T-helper 2 cell treated with Interferon-gamma antibody and Interleukin-4, amounts not matched to agents 5 μg/mL and 100 μg/mL, for 36 hours (primary cell): Measurements from ENCODE around the gene PROC.

Source experiments
- DNase-seq: peaks from one replicate; pipeline ENCODE4 v3.0.0; 2021; ENCODE audit warnings: low spot score
- H3K27ac Mint-ChIP-seq: one replicate; pipeline ENCODE4 v1.8.0; 2021; ENCODE audit warnings: mild to moderate bottlenecking, mixed read lengths
- H3K27me3 Mint-ChIP-seq: one replicate; pipeline ENCODE4 v1.8.0; 2021; ENCODE audit warnings: low read depth, mixed read lengths
- H3K36me3 Mint-ChIP-seq: one replicate; pipeline ENCODE4 v1.8.0; 2021; ENCODE audit warnings: low read depth, mixed read lengths
- H3K4me1 Mint-ChIP-seq: one replicate; pipeline ENCODE4 v1.8.0; 2021; ENCODE audit warnings: low read depth, mixed read lengths
- H3K4me3 Mint-ChIP-seq: one replicate; pipeline ENCODE4 v1.8.0; 2022; ENCODE audit warnings: mild to moderate bottlenecking, moderate library complexity, mixed read lengths
- H3K9me3 Mint-ChIP-seq: one replicate; pipeline ENCODE4 v1.8.0; 2021; ENCODE audit warnings: mixed read lengths

Gene PROC

DNA sequence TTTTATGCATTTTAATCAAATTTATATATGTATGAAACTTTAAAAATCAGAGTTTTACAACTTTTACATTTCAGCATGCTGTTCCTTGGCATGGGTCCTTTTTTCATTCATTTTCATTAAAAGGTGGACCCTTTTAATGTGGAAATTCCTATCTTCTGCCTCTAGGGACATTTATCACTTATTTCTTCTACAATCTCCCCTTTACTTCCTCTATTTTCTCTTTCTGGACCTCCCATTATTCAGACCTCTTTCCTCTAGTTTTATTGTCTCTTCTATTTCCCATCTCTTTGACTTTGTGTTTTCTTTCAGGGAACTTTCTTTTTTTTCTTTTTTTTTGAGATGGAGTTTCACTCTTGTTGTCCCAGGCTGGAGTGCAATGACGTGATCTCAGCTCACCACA, 5.7 kb downstream of the PROC start:
- Mint-ChIP-seq H3K4me3 (peak overlapping the region; percentile 19), H3K9me3 (no peaks in the 10 kb centered on the region), H3K36me3 (no peaks in the 10 kb centered on the region), H3K27me3 (peaks cover 38% of the 10 kb centered on the region), H3K4me1 (peaks cover 7% of the 10 kb centered on the region), H3K27ac (no peak overlapping the region)
- DNase-seq: no peak

DNA sequence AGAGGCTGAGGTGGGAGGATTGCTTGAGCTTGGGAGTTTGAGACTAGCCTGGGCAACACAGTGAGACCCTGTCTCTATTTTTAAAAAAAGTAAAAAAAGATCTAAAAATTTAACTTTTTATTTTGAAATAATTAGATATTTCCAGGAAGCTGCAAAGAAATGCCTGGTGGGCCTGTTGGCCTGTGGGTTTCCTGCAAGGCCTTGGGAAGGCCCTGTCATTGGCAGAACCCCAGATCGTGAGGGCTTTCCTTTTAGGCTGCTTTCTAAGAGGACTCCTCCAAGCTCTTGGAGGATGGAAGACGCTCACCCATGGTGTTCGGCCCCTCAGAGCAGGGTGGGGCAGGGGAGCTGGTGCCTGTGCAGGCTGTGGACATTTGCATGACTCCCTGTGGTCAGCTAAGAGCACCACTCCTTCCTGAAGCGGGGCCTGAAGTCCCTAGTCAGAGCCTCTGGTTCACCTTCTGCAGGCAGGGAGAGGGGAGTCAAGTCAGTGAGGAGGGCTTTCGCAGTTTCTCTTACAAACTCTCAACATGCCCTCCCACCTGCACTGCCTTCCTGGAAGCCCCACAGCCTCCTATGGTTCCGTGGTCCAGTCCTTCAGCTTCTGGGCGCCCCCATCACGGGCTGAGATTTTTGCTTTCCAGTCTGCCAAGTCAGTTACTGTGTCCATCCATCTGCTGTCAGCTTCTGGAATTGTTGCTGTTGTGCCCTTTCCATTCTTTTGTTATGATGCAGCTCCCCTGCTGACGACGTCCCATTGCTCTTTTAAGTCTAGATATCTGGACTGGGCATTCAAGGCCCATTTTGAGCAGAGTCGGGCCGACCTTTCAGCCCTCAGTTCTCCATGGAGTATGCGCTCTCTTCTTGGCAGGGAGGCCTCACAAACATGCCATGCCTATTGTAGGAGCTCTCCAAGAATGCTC, 6.6 kb downstream of the PROC start:
- peaks cover 7% of the 10 kb centered on the region for H3K4me1 Mint-ChIP-seq
- no peak overlapping the region for H3K4me3 Mint-ChIP-seq
- no peak for DNase-seq
- no peak overlapping the region for H3K27ac Mint-ChIP-seq
- H3K27me3 Mint-ChIP-seq: peaks cover 38% of the 10 kb centered on the region
- H3K36me3 Mint-ChIP-seq: no peaks in the 10 kb centered on the region
- no peaks in the 10 kb centered on the region for H3K9me3 Mint-ChIP-seq

DNA sequence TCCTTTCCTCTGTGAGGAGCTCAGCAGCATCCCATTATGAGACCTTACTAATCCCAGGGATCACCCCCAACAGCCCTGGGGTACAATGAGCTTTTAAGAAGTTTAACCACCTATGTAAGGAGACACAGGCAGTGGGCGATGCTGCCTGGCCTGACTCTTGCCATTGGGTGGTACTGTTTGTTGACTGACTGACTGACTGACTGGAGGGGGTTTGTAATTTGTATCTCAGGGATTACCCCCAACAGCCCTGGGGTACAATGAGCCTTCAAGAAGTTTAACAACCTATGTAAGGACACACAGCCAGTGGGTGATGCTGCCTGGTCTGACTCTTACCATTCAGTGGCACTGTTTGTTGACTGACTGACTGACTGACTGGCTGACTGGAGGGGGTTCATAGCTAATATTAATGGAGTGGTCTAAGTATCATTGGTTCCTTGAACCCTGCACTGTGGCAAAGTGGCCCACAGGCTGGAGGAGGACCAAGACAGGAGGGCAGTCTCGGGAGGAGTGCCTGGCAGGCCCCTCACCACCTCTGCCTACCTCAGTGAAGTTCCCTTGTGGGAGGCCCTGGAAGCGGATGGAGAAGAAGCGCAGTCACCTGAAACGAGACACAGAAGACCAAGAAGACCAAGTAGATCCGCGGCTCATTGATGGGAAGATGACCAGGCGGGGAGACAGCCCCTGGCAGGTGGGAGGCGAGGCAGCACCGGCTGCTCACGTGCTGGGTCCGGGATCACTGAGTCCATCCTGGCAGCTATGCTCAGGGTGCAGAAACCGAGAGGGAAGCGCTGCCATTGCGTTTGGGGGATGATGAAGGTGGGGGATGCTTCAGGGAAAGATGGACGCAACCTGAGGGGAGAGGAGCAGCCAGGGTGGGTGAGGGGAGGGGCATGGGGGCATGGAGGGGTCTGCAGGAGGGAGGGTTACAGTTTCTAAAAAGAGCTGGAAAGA, 7.6 kb downstream of the PROC start:
- Mint-ChIP-seq H3K9me3 (no peaks in the 10 kb centered on the region), H3K36me3 (no peaks in the 10 kb centered on the region), H3K4me1 (peaks cover 7% of the 10 kb centered on the region), H3K4me3 (no peak overlapping the region), H3K27me3 (peaks cover 34% of the 10 kb centered on the region), H3K27ac (no peak overlapping the region)
- DNase-seq: no peak

DNA sequence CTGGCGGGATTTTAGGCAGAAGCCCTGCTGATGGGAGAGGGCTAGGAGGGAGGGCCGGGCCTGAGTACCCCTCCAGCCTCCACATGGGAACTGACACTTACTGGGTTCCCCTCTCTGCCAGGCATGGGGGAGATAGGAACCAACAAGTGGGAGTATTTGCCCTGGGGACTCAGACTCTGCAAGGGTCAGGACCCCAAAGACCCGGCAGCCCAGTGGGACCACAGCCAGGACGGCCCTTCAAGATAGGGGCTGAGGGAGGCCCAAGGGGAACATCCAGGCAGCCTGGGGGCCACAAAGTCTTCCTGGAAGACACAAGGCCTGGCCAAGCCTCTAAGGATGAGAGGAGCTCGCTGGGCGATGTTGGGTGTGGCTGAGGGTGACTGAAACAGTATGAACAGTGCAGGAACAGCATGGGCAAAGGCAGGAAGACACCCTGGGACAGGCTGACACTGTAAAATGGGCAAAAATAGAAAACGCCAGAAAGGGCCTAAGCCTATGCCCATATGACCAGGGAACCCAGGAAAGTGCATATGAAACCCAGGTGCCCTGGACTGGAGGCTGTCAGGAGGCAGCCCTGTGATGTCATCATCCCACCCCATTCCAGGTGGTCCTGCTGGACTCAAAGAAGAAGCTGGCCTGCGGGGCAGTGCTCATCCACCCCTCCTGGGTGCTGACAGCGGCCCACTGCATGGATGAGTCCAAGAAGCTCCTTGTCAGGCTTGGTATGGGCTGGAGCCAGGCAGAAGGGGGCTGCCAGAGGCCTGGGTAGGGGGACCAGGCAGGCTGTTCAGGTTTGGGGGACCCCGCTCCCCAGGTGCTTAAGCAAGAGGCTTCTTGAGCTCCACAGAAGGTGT, 8.5 kb downstream of the PROC start:
- Mint-ChIP-seq H3K4me1 (peaks cover 7% of the 10 kb centered on the region), H3K9me3 (no peaks in the 10 kb centered on the region), H3K27ac (no peak overlapping the region), H3K27me3 (peaks cover 27% of the 10 kb centered on the region), H3K36me3 (no peaks in the 10 kb centered on the region), H3K4me3 (no peak overlapping the region)
- no peak for DNase-seq

DNA sequence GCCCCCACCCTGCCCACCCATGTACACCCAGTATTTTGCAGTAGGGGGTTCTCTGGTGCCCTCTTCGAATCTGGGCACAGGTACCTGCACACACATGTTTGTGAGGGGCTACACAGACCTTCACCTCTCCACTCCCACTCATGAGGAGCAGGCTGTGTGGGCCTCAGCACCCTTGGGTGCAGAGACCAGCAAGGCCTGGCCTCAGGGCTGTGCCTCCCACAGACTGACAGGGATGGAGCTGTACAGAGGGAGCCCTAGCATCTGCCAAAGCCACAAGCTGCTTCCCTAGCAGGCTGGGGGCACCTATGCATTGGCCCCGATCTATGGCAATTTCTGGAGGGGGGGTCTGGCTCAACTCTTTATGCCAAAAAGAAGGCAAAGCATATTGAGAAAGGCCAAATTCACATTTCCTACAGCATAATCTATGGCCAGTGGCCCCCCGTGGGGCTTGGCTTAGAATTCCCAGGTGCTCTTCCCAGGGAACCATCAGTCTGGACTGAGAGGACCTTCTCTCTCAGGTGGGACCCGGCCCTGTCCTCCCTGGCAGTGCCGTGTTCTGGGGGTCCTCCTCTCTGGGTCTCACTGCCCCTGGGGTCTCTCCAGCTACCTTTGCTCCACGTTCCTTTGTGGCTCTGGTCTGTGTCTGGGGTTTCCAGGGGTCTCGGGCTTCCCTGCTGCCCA, 9.3 kb downstream of the PROC start:
- Mint-ChIP-seq H3K4me1 (peaks cover 5% of the 10 kb centered on the region), H3K27ac (no peak overlapping the region), H3K4me3 (no peak overlapping the region), H3K27me3 (peaks cover 19% of the 10 kb centered on the region), H3K36me3 (no peaks in the 10 kb centered on the region), H3K9me3 (no peaks in the 10 kb centered on the region)
- no peak for DNase-seq

DNA sequence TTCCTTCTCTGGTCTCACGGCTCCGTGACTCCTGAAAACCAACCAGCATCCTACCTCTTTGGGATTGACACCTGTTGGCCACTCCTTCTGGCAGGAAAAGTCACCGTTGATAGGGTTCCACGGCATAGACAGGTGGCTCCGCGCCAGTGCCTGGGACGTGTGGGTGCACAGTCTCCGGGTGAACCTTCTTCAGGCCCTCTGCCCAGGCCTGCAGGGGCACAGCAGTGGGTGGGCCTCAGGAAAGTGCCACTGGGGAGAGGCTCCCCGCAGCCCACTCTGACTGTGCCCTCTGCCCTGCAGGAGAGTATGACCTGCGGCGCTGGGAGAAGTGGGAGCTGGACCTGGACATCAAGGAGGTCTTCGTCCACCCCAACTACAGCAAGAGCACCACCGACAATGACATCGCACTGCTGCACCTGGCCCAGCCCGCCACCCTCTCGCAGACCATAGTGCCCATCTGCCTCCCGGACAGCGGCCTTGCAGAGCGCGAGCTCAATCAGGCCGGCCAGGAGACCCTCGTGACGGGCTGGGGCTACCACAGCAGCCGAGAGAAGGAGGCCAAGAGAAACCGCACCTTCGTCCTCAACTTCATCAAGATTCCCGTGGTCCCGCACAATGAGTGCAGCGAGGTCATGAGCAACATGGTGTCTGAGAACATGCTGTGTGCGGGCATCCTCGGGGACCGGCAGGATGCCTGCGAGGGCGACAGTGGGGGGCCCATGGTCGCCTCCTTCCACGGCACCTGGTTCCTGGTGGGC, 10.0 kb downstream of the PROC start:
- Mint-ChIP-seq H3K36me3 (no peaks in the 10 kb centered on the region), H3K4me1 (peaks cover 5% of the 10 kb centered on the region), H3K27me3 (peaks cover 16% of the 10 kb centered on the region), H3K27ac (no peak overlapping the region), H3K9me3 (no peaks in the 10 kb centered on the region), H3K4me3 (no peak overlapping the region)
- no peak for DNase-seq

DNA sequence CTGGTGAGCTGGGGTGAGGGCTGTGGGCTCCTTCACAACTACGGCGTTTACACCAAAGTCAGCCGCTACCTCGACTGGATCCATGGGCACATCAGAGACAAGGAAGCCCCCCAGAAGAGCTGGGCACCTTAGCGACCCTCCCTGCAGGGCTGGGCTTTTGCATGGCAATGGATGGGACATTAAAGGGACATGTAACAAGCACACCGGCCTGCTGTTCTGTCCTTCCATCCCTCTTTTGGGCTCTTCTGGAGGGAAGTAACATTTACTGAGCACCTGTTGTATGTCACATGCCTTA, 10.5 kb downstream of the PROC start:
- H3K4me3 Mint-ChIP-seq: no peak overlapping the region
- H3K36me3 Mint-ChIP-seq: no peaks in the 10 kb centered on the region
- H3K27ac Mint-ChIP-seq: no peak overlapping the region
- H3K9me3 Mint-ChIP-seq: no peaks in the 10 kb centered on the region
- H3K4me1 Mint-ChIP-seq: peaks cover 2% of the 10 kb centered on the region
- no peak for DNase-seq
- peaks cover 10% of the 10 kb centered on the region for H3K27me3 Mint-ChIP-seq

DNA sequence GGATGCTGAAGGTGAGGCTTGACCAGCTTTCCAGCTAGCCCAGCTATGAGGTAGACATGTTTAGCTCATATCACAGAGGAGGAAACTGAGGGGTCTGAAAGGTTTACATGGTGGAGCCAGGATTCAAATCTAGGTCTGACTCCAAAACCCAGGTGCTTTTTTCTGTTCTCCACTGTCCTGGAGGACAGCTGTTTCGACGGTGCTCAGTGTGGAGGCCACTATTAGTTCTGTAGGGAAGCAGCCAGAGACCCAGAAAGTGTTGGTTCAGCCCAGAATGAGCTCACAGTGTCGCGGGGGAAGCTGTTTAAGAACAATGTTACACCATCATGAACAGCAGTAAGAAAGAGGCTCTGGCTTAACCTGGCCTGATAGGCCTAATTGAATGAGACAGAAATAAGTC, 11.1 kb downstream of the PROC start:
- Mint-ChIP-seq H3K9me3 (no peaks in the 10 kb centered on the region), H3K4me3 (no peak overlapping the region), H3K36me3 (no peaks in the 10 kb centered on the region), H3K27ac (no peak overlapping the region), H3K27me3 (peaks cover 5% of the 10 kb centered on the region), H3K4me1 (no peaks in the 10 kb centered on the region)
- DNase-seq: no peak

DNA sequence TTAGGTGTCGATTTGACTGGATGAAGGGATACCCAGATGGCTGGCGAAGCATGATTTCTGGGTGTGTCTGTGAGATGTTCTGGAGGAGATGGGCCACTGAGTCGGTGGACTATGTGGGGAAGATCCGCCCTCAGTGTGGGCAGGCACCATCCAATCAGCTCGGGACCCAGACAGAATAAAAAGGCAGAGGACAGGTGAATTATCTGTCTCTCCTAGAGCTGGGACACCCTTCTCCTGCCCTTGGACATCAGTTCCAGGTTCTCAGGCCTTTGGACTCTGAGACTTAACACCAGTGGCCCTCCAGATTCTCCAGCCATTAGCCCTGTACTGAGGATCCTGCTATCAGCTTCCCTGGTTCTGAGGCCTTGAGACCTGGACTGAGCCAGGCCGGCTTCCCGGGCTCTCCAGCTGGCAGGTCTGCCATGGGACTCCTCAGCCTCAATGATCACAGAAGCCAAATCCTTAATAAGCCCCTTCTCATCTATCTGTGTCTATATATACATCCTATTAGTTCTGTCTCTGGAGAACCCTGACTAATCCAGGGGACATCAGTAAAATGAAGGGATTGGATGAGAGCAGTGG, 11.7 kb downstream of the PROC start:
- no peak for DNase-seq
- Mint-ChIP-seq H3K27ac (no peak overlapping the region), H3K9me3 (no peaks in the 10 kb centered on the region), H3K4me1 (no peaks in the 10 kb centered on the region), H3K36me3 (no peaks in the 10 kb centered on the region), H3K4me3 (no peak overlapping the region), H3K27me3 (peaks cover 5% of the 10 kb centered on the region)

DNA sequence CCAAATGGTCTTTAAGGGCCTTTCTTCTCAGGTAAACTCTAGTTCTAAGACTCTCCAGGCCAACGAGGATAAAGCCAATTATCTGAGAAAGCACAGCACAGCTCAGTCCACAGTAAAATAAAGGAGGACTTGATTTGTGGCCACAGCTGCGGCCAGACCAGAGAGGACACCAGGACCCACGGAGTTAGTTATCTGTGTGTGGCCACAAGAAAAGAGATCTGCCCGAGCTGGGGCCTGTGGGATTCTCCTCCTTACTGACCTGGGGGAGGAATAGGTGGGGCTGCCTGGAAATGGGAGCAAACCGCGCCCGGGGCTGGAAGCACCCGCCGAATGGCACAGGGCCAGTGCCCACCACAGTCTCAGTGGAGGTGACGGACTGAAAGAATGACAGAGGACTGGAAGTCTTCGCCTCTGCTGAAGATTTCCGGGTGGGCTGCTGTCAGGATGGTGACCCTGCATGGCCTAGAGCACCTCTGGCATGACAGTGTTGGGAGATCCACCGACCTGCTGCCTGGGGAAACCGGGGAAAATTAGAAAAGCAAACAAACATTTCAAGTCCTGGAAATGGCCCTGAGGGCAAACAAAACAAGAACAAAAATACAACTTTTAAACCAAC, 13.3 kb downstream of the PROC start:
- H3K27ac Mint-ChIP-seq: no peak overlapping the region
- no peaks in the 10 kb centered on the region for H3K36me3 Mint-ChIP-seq
- no peak for DNase-seq
- no peaks in the 10 kb centered on the region for H3K9me3 Mint-ChIP-seq
- no peak overlapping the region for H3K4me3 Mint-ChIP-seq
- H3K4me1 Mint-ChIP-seq: no peaks in the 10 kb centered on the region
- no peaks in the 10 kb centered on the region for H3K27me3 Mint-ChIP-seq

DNA sequence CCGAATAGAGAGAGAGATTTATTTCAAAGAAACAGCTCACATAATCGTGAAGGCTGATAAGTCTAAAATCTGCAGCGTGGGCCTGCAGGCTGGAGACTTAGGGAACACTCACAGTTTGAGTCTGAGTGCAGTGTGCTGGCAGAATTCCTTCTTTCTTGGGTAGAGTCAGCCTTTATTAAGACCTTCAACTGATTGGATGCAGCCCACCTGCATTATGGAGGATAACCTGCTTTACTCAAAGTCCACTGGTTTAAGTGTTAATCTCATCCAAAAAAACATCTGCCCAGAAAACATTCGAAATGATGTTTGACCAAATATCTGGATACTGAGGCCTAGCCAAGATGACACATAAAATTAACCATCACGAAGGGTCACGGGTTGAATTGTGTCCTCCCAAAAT, 16.3 kb downstream of the PROC start:
- DNase-seq: no peak
- H3K27ac Mint-ChIP-seq: no peak overlapping the region
- H3K4me3 Mint-ChIP-seq: no peak overlapping the region
- no peaks in the 10 kb centered on the region for H3K27me3 Mint-ChIP-seq
- H3K9me3 Mint-ChIP-seq: no peaks in the 10 kb centered on the region
- H3K36me3 Mint-ChIP-seq: no peaks in the 10 kb centered on the region
- no peaks in the 10 kb centered on the region for H3K4me1 Mint-ChIP-seq

DNA sequence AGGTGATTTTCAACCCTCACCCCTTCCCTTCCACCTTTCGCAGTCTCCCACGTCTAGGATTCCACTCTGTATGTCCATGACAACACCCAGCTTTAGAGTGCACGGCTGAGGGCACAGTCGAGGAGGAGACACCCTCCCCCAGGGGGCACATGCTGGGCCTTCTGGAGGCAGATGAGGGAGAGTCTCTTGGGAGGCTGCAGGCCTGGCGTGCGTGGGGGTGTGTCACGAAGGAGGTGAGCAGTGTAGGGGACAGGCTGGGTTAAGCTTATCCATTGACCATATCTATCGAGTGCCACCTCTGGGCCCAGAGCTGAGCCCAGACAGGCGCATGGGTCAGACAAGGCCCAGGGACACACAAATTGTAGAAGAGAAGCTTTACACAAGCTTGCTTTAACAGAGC, 18.8 kb downstream of the PROC start:
- Mint-ChIP-seq H3K4me3 (no peak overlapping the region), H3K27me3 (no peaks in the 10 kb centered on the region), H3K4me1 (no peaks in the 10 kb centered on the region), H3K36me3 (no peaks in the 10 kb centered on the region), H3K9me3 (no peaks in the 10 kb centered on the region), H3K27ac (no peak overlapping the region)
- DNase-seq: no peak
